Fibroblast of lung (primary cell): ENCODE results near the gene HIVEP1. TPM values are rescaled to one million over a fixed set of nuclear protein-coding genes. Genes with fewer than 3 reads are reported as not detected.

ENCODE experiments used
- DNase-seq, 2 donors: peaks; one replicate each; pipeline versions ENCODE4 v3.0.0 to v3.0.0-alpha.2; 2010; ENCODE audit warnings: low read depth in 2 of 2
- H2AFZ ChIP-seq: 2 replicates; pipeline ENCODE4 v1.5.1; 2012; ENCODE audit warnings: low read length, control low read depth, inconsistent platforms
- H3K27ac ChIP-seq: 2 replicates; pipeline ENCODE4 v1.5.1; 2011; ENCODE audit warnings: low read length, control low read depth; ENCODE audit not compliant: insufficient read depth
- H3K27me3 ChIP-seq: 2 replicates; pipeline ENCODE4 v1.5.1; 2011; ENCODE audit warnings: mild to moderate bottlenecking, low read length; ENCODE audit not compliant: control insufficient read depth, insufficient read depth
- H3K36me3 ChIP-seq: 2 replicates; pipeline ENCODE4 v1.5.1; 2011; ENCODE audit warnings: low read length; ENCODE audit not compliant: control insufficient read depth, insufficient read depth
- H3K4me1 ChIP-seq: 2 replicates; pipeline ENCODE4 v1.5.1; 2011; ENCODE audit warnings: low read length; ENCODE audit not compliant: control insufficient read depth, insufficient read depth; ENCODE audit errors: extremely low read depth
- H3K4me2 ChIP-seq: 2 replicates; pipeline ENCODE4 v1.5.1; 2011; ENCODE audit warnings: low read length, control low read depth; ENCODE audit not compliant: insufficient read depth; ENCODE audit errors: extremely low read depth
- H3K4me3 ChIP-seq, 4 experiments: fragments of 200-600 bp in 1 of 4; sonication (generic) in 1 of 4; replicated peaks in 1 of 4; 2 replicates each; pipeline ENCODE4 v1.5.1; 2011 to 2016; ENCODE audit warnings: low read length in 4 of 4, low read depth in 3 of 4, mild to moderate bottlenecking in 3 of 4, control low read depth in 2 of 4, inconsistent platforms in 1 of 4, mixed read lengths in 1 of 4; ENCODE audit not compliant: insufficient read depth in 1 of 4; ENCODE audit errors: control extremely low read depth in 1 of 4
- H3K79me2 ChIP-seq: 2 replicates; pipeline ENCODE4 v1.5.1; 2012; ENCODE audit warnings: mild to moderate bottlenecking, low read length, inconsistent platforms; ENCODE audit not compliant: control insufficient read depth, insufficient read depth
- H3K9ac ChIP-seq: 2 replicates; pipeline ENCODE4 v1.5.1; 2011; ENCODE audit warnings: mild to moderate bottlenecking, low read length, control low read depth; ENCODE audit not compliant: insufficient read depth
- H3K9me3 ChIP-seq: 2 replicates; pipeline ENCODE4 v1.5.1; 2012; ENCODE audit warnings: low read depth, low read length; ENCODE audit not compliant: control insufficient read depth, insufficient read depth
- H4K20me1 ChIP-seq: 2 replicates; pipeline ENCODE4 v1.5.1; 2011; ENCODE audit warnings: low read length; ENCODE audit not compliant: control insufficient read depth, insufficient read depth; ENCODE audit errors: extremely low read depth
- EZH2 ChIP-seq: IDR thresholded peaks from 2 replicates; pipeline ENCODE4 v1.5.1; 2012; ENCODE audit warnings: low read length, control low read depth, mild to moderate bottlenecking; ENCODE audit errors: missing control alignments
- polyA plus RNA-seq, 2 donors: library from polyadenylated mRNA; depleted of rRNA in 1 of 2; stranded (reverse) in 1 of 2; unstranded in 1 of 2; fragments of >200 nt; gene quantifications; 2 replicates each; pipeline ENCODE4 v1.2.1, GENCODE V29; 2011 to 2012; ENCODE audit warnings: missing spikeins in 1 of 2
- total RNA-seq: library from RNA; depleted of rRNA; stranded (reverse); fragments of >200 nt; gene quantifications from 2 replicates; pipeline ENCODE4 v1.2.1, GENCODE V29; 2014
- TF ChIP-seq, protein P1 (sequence below), 2 donors: IDR thresholded peaks in 1 of 2; conservative IDR thresholded peaks in 1 of 2; 1 replicate in 1 of 2; 2 replicates in 1 of 2; pipeline ENCODE4 v1.5.1; 2011 to 2012; ENCODE audit warnings: low read length in 2 of 2, control low read depth in 1 of 2, inconsistent platforms in 1 of 2, low read depth in 1 of 2, mild to moderate bottlenecking in 1 of 2

Gene HIVEP1
- total and polyA plus RNA-seq, 2 donors (not counting 1 experiment from before 2014, with no cell fraction given), result 9.9 to 14.6 TPM

DNA sequence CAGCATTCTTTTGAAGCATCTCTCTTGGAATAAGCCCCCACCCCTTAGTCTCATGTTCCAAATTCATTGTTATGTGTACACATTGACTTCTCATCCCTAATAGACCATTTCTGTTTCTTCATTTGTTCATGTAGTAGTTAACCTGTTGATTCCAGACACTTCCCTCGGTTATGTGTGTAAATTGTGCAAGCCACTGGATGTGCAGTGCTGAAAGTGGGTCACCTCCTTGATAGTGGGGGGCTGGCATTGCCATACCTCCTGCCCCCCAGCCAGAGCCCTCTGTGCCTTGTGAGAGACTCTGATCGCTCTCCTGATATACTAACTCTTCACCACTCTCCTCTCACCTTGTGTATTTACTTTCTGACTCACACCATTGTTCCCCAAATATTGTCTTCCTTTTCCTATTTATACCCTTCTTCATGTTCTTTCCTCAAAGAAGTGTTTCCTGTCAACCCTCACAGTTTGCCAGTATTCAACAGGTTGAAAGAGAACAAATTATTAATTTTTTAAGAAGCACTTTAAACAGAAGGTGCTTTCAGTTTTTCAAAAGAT is 59.0 kb downstream of the HIVEP1 start:
- Histone ChIP-seq H3K4me1 (no peaks in the 10 kb centered on the region), H3K4me2 (no peak overlapping the region), H3K9ac (no peak overlapping the region), H3K9me3 (no peaks in the 10 kb centered on the region), H3K36me3 (no peaks in the 10 kb centered on the region), H4K20me1 (no peaks in the 10 kb centered on the region), H3K27me3 (no peaks in the 10 kb centered on the region), H3K79me2 (peaks cover 2% of the 10 kb centered on the region), H3K27ac (no peak overlapping the region), H3K4me3 (no peak overlapping the region), H2AFZ (no peak overlapping the region)
- TF ChIP-seq EZH2, result no peak
- TF ChIP-seq, protein P1, sequence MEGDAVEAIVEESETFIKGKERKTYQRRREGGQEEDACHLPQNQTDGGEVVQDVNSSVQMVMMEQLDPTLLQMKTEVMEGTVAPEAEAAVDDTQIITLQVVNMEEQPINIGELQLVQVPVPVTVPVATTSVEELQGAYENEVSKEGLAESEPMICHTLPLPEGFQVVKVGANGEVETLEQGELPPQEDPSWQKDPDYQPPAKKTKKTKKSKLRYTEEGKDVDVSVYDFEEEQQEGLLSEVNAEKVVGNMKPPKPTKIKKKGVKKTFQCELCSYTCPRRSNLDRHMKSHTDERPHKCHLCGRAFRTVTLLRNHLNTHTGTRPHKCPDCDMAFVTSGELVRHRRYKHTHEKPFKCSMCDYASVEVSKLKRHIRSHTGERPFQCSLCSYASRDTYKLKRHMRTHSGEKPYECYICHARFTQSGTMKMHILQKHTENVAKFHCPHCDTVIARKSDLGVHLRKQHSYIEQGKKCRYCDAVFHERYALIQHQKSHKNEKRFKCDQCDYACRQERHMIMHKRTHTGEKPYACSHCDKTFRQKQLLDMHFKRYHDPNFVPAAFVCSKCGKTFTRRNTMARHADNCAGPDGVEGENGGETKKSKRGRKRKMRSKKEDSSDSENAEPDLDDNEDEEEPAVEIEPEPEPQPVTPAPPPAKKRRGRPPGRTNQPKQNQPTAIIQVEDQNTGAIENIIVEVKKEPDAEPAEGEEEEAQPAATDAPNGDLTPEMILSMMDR (conservative IDR thresholded peaks at IDR 0.05 in 1 of 2, IDR thresholded peaks at IDR 0.05 in 1 of 2; ENCODE audit: low read depth in 1 of 2, low read length in 2 of 2), result no peak
- no peak for DNase-seq

- Histone ChIP-seq H3K4me1 (no peaks in the 10 kb centered on the region), H3K79me2 (no peaks in the 10 kb centered on the region), H3K27me3 (no peaks in the 10 kb centered on the region), H3K4me3 (no peak overlapping the region), H3K4me2 (no peak overlapping the region), H4K20me1 (no peaks in the 10 kb centered on the region), H3K9ac (no peak overlapping the region), H3K9me3 (no peaks in the 10 kb centered on the region), H3K36me3 (no peaks in the 10 kb centered on the region), H3K27ac (no peak overlapping the region), H2AFZ (no peak overlapping the region)
- TF ChIP-seq, protein P1 (conservative IDR thresholded peaks at IDR 0.05 in 1 of 2, IDR thresholded peaks at IDR 0.05 in 1 of 2; ENCODE audit: low read depth in 1 of 2, low read length in 2 of 2), result peak; percentile 24 to 49
- no peak for TF ChIP-seq EZH2
- DNase-seq, result peak in 1 of 2 donors; percentile 36
These were observed 63.0 kb downstream of the HIVEP1 start for GRCh38 chr6:12075067-12075563.

GRCh38 chr6:12077021-12077710 is 65.1 kb downstream of the HIVEP1 start:
- DNase-seq, result no peak
- Histone ChIP-seq H3K9ac (no peak overlapping the region), H3K4me3 (no peak overlapping the region), H3K4me2 (no peak overlapping the region), H3K79me2 (no peaks in the 10 kb centered on the region), H3K27ac (no peak overlapping the region), H3K27me3 (no peaks in the 10 kb centered on the region), H3K36me3 (no peaks in the 10 kb centered on the region), H4K20me1 (no peaks in the 10 kb centered on the region), H2AFZ (no peak overlapping the region), H3K9me3 (no peaks in the 10 kb centered on the region), H3K4me1 (no peaks in the 10 kb centered on the region)
- TF ChIP-seq EZH2, result no peak
- TF ChIP-seq, protein P1 (conservative IDR thresholded peaks at IDR 0.05 in 1 of 2, IDR thresholded peaks at IDR 0.05 in 1 of 2; ENCODE audit: low read depth in 1 of 2, low read length in 2 of 2), result no peak
